ENCODE results near the gene AKIRIN1. TPM values are rescaled to one million over a fixed set of nuclear protein-coding genes. Genes with fewer than 3 reads are reported as not detected.
"Not testable (repeated sequence)": the region's sequence is repeated elsewhere in the genome, so short reads cannot be mapped to it uniquely, and the experiment has no call there.

AKIRIN1 gene
- total and polyA plus RNA-seq, 2 donors (not counting 3 experiments of a cell fraction or from before 2014, with no cell fraction given): 28.4 to 43.4 TPM

- H3K4me2 ChIP-seq (ENCODE audit: insufficient read depth, low read length); H3K36me3 ChIP-seq (ENCODE audit: control insufficient read depth in 2 of 2, extremely low read depth in 1 of 2, insufficient read depth in 2 of 2, low read length in 2 of 2); intact Hi-C loops (cut with micrococcal nuclease); H4K20me1 ChIP-seq (replicated peaks; ENCODE audit: control insufficient read depth, extremely low read depth, insufficient read depth, low read length); BruUV-seq (replicated peaks); H3K9me1 ChIP-seq (replicated peaks; ENCODE audit: control insufficient read depth, extremely low read depth, insufficient read depth, low read length); H3K27me3 ChIP-seq (ENCODE audit: control insufficient read depth in 2 of 2, insufficient read depth in 2 of 2, low read length in 2 of 2); H3K4me1 ChIP-seq (ENCODE audit: control insufficient read depth, extremely low read depth, insufficient read depth, low read length); H3K9me3 ChIP-seq (replicated peaks; ENCODE audit: control insufficient read depth, insufficient read depth, low read length); DNase-seq (ENCODE audit: low read depth, low spot score); H3K4me3 ChIP-seq (replicated peaks in 1 of 3; ENCODE audit: insufficient read depth in 1 of 3, low read depth in 1 of 3, low read length in 3 of 3); H2AFZ ChIP-seq (ENCODE audit: low read depth, low read length); FAIRE-seq; H3K9ac ChIP-seq (replicated peaks; ENCODE audit: extremely low read depth, insufficient read depth, low read length); POLR2A ChIA-PET; H3K79me2 ChIP-seq (ENCODE audit: control insufficient read depth, insufficient read depth, low read length); H3K27ac ChIP-seq (ENCODE audit: insufficient read depth, low read depth, low read length); dilution Hi-C loops (cut with MboI; ENCODE audit: extremely low pct_ligation_motif_present, low sequenced_read_pairs): not testable (repeated sequence)
- CTCF ChIA-PET: interaction anchor here (1.8 kb wide), 1 partner anchor 78 kb away, joined by 4 read pairs; no protein-coding TSS in a partner anchor
These were observed 29.4 kb downstream of the AKIRIN1 start for GRCh38 chr1:39020494-39020893.

GRCh38 chr1:39021426-39021825, 30.4 kb downstream of the AKIRIN1 start:
- TF ChIP-seq MAX (IDR thresholded peaks at IDR 0.05; ENCODE audit: insufficient read depth, insufficient read length) (no peak), GATA2 (IDR thresholded peaks at IDR 0.05; ENCODE audit: insufficient read depth, insufficient read length, low read depth, low read length) (no peak), MYC (IDR thresholded peaks at IDR 0.05; ENCODE audit: low read depth, low read length) (no peak), JUN (IDR thresholded peaks at IDR 0.05; ENCODE audit: borderline replicate concordance, insufficient read depth, insufficient read length, low read depth) (no peak), FOS (IDR thresholded peaks at IDR 0.05; ENCODE audit: borderline replicate concordance, insufficient read depth, low read length) (no peak), POLR2A (IDR thresholded peaks at IDR 0.05; ENCODE audit: low read depth, low read length) (no peak), POLR2AphosphoS5 (IDR thresholded peaks at IDR 0.05; ENCODE audit: insufficient read depth, low read depth, low read length) (no peak), EZH2 (IDR thresholded peaks at IDR 0.05; ENCODE audit: borderline replicate concordance, low read depth, low read length, severe bottlenecking) (no peak), CTCF (IDR thresholded peaks at IDR 0.05; ENCODE audit: extremely low read depth in 1 of 2, insufficient read depth in 1 of 2, low read depth in 1 of 2, low read length in 2 of 2) (no peak)
- Histone ChIP-seq H3K4me1 (ENCODE audit: control insufficient read depth, extremely low read depth, insufficient read depth, low read length) (peaks cover 4% of the 10 kb centered on the region), H2AFZ (ENCODE audit: low read depth, low read length) (no peak overlapping the region), H3K9me1 (replicated peaks; ENCODE audit: control insufficient read depth, extremely low read depth, insufficient read depth, low read length) (no peaks in the 10 kb centered on the region), H4K20me1 (replicated peaks; ENCODE audit: control insufficient read depth, extremely low read depth, insufficient read depth, low read length) (no peaks in the 10 kb centered on the region), H3K4me2 (ENCODE audit: insufficient read depth, low read length) (no peak overlapping the region), H3K27ac (ENCODE audit: insufficient read depth, low read depth, low read length) (no peak overlapping the region), H3K27me3 (ENCODE audit: control insufficient read depth in 2 of 2, insufficient read depth in 2 of 2, low read length in 2 of 2) (no peaks in the 10 kb centered on the region), H3K79me2 (ENCODE audit: control insufficient read depth, insufficient read depth, low read length) (peaks cover 2% of the 10 kb centered on the region), H3K36me3 (ENCODE audit: control insufficient read depth in 2 of 2, extremely low read depth in 1 of 2, insufficient read depth in 2 of 2, low read length in 2 of 2) (no peaks in the 10 kb centered on the region), H3K9me3 (replicated peaks; ENCODE audit: control insufficient read depth, insufficient read depth, low read length) (no peaks in the 10 kb centered on the region), H3K9ac (replicated peaks; ENCODE audit: extremely low read depth, insufficient read depth, low read length) (no peak overlapping the region), H3K4me3 (replicated peaks in 1 of 3; ENCODE audit: insufficient read depth in 1 of 3, low read depth in 1 of 3, low read length in 3 of 3) (no peak overlapping the region)
- intact Hi-C loops (cut with micrococcal nuclease) (no loop called here), dilution Hi-C loops (cut with MboI; ENCODE audit: extremely low pct_ligation_motif_present, low sequenced_read_pairs) (no loop called here)
- FAIRE-seq (no peak), DNase-seq (ENCODE audit: low read depth, low spot score) (no peak)
- no TSS peak for BruUV-seq (replicated peaks)
- ChIA-PET CTCF (interaction anchor here (1.8 kb wide), 1 partner anchor 77 kb away, joined by 4 read pairs; no protein-coding TSS in a partner anchor), POLR2A (no interaction called here)
